Esophagus muscularis mucosa (tissue), 4 donors: ENCODE results near the gene COQ9. TPM values are rescaled to one million over a fixed set of nuclear protein-coding genes. Genes with fewer than 3 reads are reported as not detected.
A peak's percentile ranks its signal among the peaks of the same experiment; 100 is the strongest.

Source experiments
- DNase-seq: peaks from one replicate; pipeline ENCODE4 v3.0.0-alpha.2; 2017; ENCODE audit errors: extremely low spot score
- H3K27ac ChIP-seq, 4 donors: fragments of 200-600 bp; sonication (generic); replicated peaks in 1 of 4; 1 replicate in 3 of 4; 2 replicates in 1 of 4; pipeline ENCODE4 v1.5.1; 2016 to 2019; ENCODE audit warnings: mild to moderate bottlenecking in 1 of 4
- H3K27me3 ChIP-seq, 4 donors: fragments of 200-600 bp; sonication (generic); one replicate each; pipeline versions ENCODE4 v1.5.1 to v1.6.0; 2016 to 2019
- H3K36me3 ChIP-seq, 4 donors: fragments of 200-600 bp; sonication (generic); one replicate each; pipeline ENCODE4 v1.5.1; 2016 to 2019
- H3K4me1 ChIP-seq, 4 donors: fragments of 200-600 bp; sonication (generic); one replicate each; pipeline ENCODE4 v1.5.1; 2016 to 2019
- H3K4me3 ChIP-seq, 4 donors: fragments of 200-600 bp; sonication (generic); 1 replicate in 2 of 4; 2 replicates in 2 of 4; pipeline ENCODE4 v1.5.1; 2016 to 2019; ENCODE audit warnings: mild to moderate bottlenecking in 4 of 4, moderate library complexity in 1 of 4
- H3K9me3 ChIP-seq, 4 donors: fragments of 200-600 bp; sonication (generic); 1 replicate in 3 of 4; 2 replicates in 1 of 4; pipeline ENCODE4 v1.5.1; 2016 to 2019
- CTCF ChIP-seq, 3 experiments: fragments of 200-600 bp in 2 of 3; fragments of 450-650 bp in 1 of 3; sonication (generic) in 2 of 3; IDR thresholded peaks; one replicate each; pipeline ENCODE4 v1.5.1; 2017 to 2019; ENCODE audit warnings: antibody characterized with exemption in 3 of 3, mild to moderate bottlenecking in 2 of 3, moderate library complexity in 1 of 3
- EP300 ChIP-seq: sonication (generic); formaldehyde crosslinking; IDR thresholded peaks from one replicate; pipeline ENCODE4 v1.6.1; 2017; ENCODE audit warnings: antibody characterized with exemption
- POLR2A ChIP-seq: fragments of 450-650 bp; IDR thresholded peaks from one replicate; pipeline ENCODE4 v1.6.1; 2017; ENCODE audit warnings: antibody characterized with exemption, moderate library complexity, mild to moderate bottlenecking, low read depth
- POLR2AphosphoS5 ChIP-seq, 2 donors: sonication (generic); formaldehyde crosslinking; IDR thresholded peaks; one replicate each; pipeline ENCODE4 v1.6.1; 2017; ENCODE audit warnings: antibody characterized with exemption in 2 of 2
- WGBS: methylation state at CpG from one replicate; pipeline ENCODE4 v1.1.5; 2018; 5-methylcytosine and 5-hydroxymethylcytosine counted together
- intact Hi-C: fragments of 100-400 bp; cut with DNase I; formaldehyde crosslinking; loops from one replicate; pipeline ENCODE4 v1.15.1; 2023
- total RNA-seq, 4 donors: library from RNA; depleted of rRNA; stranded (reverse); fragments of >200 nt; gene quantifications; one replicate each; pipeline versions ENCODE4 v1.1.0 to v1.2.1, GENCODE V29; 2016

The COQ9 gene
- total RNA-seq, 4 donors from 2014 or later = 77.2 to 115 (median 93.3) TPM

GRCh38 chr16:57479205-57479975 lies 32.1 kb downstream of the COQ9 start:
- H3K27me3 ChIP-seq = no peaks in the 10 kb centered on the region
- peaks cover 0 to 9% (median 7%) of the 10 kb centered on the region in 4 donors for H3K36me3 ChIP-seq
- intact Hi-C loops = no loop called here
- TF ChIP-seq EP300 (no peak), POLR2A (no peak)
- 38% methylated on average over 29 of the region's 36 CpGs for WGBS
- H3K4me3 ChIP-seq = peak overlapping the region; percentile 45 to 60 (median 52)
- H3K9me3 ChIP-seq = no peaks in the 10 kb centered on the region
- peaks cover 22 to 62% (median 54%) of the 10 kb centered on the region in 4 donors for H3K4me1 ChIP-seq
- no peak for DNase-seq
- H3K27ac ChIP-seq = peak overlapping the region; percentile 9 to 55 (median 49)

- H3K36me3 ChIP-seq = peaks cover 0 to 1% (median under 1%) of the 10 kb centered on the region in 4 donors
- H3K4me3 ChIP-seq = peak overlapping the region; percentile 45 to 60 (median 52)
- no peak for TF ChIP-seq POLR2A
- no peak for TF ChIP-seq CTCF (IDR thresholded peaks at IDR 0.05)
- no peak for TF ChIP-seq EP300
- no peak for TF ChIP-seq POLR2AphosphoS5 (IDR thresholded peaks at IDR 0.05)
- DNase-seq = no peak
- H3K4me1 ChIP-seq = peaks cover 27 to 69% (median 60%) of the 10 kb centered on the region in 4 donors
- H3K27ac ChIP-seq = peak overlapping the region; percentile 9 to 55 (median 49)
- WGBS = 36% methylated on average over 3 of the region's 15 CpGs
- intact Hi-C loops = loop anchor here (5.0 kb wide), 1 partner anchor 37 kb away; no protein-coding TSS in a partner anchor
- H3K27me3 ChIP-seq = no peaks in the 10 kb centered on the region
- no peaks in the 10 kb centered on the region for H3K9me3 ChIP-seq
Observed at GRCh38 chr16:57479976-57480753, 32.9 kb downstream of the COQ9 start.

- H3K36me3 ChIP-seq = no peaks in the 10 kb centered on the region
- intact Hi-C loops = loop anchor here (5.0 kb wide), 1 partner anchor 37 kb away; no protein-coding TSS in a partner anchor
- 76% methylated on average over 6 of the region's 6 CpGs for WGBS
- no peaks in the 10 kb centered on the region for H3K27me3 ChIP-seq
- DNase-seq = no peak
- no peaks in the 10 kb centered on the region for H3K9me3 ChIP-seq
- TF ChIP-seq POLR2A (no peak), EP300 (no peak), CTCF (IDR thresholded peaks at IDR 0.05) (no peak), POLR2AphosphoS5 (IDR thresholded peaks at IDR 0.05) (no peak)
- H3K27ac ChIP-seq = peak overlapping the region in 3 of 4 donors; percentile 9 to 55 (median 48)
- H3K4me3 ChIP-seq = no peak overlapping the region
- H3K4me1 ChIP-seq = peaks cover 31 to 73% (median 65%) of the 10 kb centered on the region in 4 donors
Observed at GRCh38 chr16:57480754-57481230, 33.5 kb downstream of the COQ9 start.

- TF ChIP-seq POLR2A = no peak
- no peak for TF ChIP-seq EP300
- no peak for TF ChIP-seq POLR2AphosphoS5 (IDR thresholded peaks at IDR 0.05)
- TF ChIP-seq CTCF (IDR thresholded peaks at IDR 0.05) = no peak
- peaks cover 25 to 71% (median 62%) of the 10 kb centered on the region in 4 donors for H3K4me1 ChIP-seq
- no peak overlapping the region for H3K4me3 ChIP-seq
- H3K36me3 ChIP-seq = no peaks in the 10 kb centered on the region
- no peaks in the 10 kb centered on the region for H3K9me3 ChIP-seq
- DNase-seq = no peak
- H3K27ac ChIP-seq = no peak overlapping the region
- intact Hi-C loops = loop anchor here (5.0 kb wide), 1 partner anchor 36 kb away; no protein-coding TSS in a partner anchor
- no peaks in the 10 kb centered on the region for H3K27me3 ChIP-seq
- 94% methylated on average over 2 of the region's 4 CpGs for WGBS
Observed at GRCh38 chr16:57481421-57481820, 34.1 kb downstream of the COQ9 start.
